KOPT-K1 (cell line): Measurements from ENCODE around the gene TRMO.
"Not testable (repeated sequence)": the region's sequence is repeated elsewhere in the genome, so short reads cannot be mapped to it uniquely, and the experiment has no call there.

Experiments used
- H3K27ac ChIP-seq: fragments of 200-600 bp; sonication (generic); 2 replicates; pipeline ENCODE4 v1.5.1; 2016; ENCODE audit warnings: antibody characterized with exemption, mild to moderate bottlenecking, low read depth, low read length; ENCODE audit not compliant: poor library complexity, severe bottlenecking
- H3K36me3 ChIP-seq: fragments of 200-600 bp; sonication (generic); 2 replicates; pipeline ENCODE4 v1.5.1; 2017; ENCODE audit warnings: antibody characterized with exemption, mild to moderate bottlenecking, low read length, moderate library complexity; ENCODE audit not compliant: insufficient read depth
- H3K9me3 ChIP-seq: fragments of 200-600 bp; sonication (generic); 2 replicates; pipeline ENCODE4 v1.5.1; 2017; ENCODE audit warnings: antibody characterized with exemption, low read length, mild to moderate bottlenecking; ENCODE audit not compliant: insufficient read depth, poor library complexity, severe bottlenecking

The TRMO gene

GRCh38 chr9:97921959-97922724 is at the start of gene TRMO:
Gene TRMO, minus strand, starts transcription at chr9:97922500. Its CDS starts 7 bp downstream, at chr9:97922493.
- peak within 1 kb of the TSS; percentile 83 for H3K27ac ChIP-seq
- no peaks in the 10 kb centered on the region for H3K9me3 ChIP-seq
- H3K36me3 ChIP-seq = no peaks in the 10 kb centered on the region

DNA sequence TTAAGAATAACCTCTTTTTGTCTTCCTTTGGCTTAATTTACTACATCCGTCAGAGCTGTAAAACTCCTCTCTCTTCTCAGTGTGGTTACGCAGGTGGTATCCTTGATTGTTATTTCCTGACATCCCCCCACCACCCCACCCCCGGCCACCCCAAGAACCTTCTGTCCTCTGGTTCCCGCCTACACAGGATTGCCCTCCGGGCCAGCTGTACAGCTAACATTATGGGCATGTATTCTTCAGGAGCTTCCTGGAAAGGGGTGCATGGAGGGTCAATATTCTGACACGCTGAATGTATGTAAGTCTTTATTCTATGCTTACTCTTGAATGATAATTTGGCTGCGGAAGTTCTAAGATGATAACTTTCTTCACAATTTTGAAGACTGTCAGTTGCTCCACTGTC is 47.9 kb upstream of the TRMO start:
- Histone ChIP-seq H3K27ac (peak overlapping the region; percentile 81), H3K9me3 (no peaks in the 10 kb centered on the region), H3K36me3 (no peaks in the 10 kb centered on the region)

DNA sequence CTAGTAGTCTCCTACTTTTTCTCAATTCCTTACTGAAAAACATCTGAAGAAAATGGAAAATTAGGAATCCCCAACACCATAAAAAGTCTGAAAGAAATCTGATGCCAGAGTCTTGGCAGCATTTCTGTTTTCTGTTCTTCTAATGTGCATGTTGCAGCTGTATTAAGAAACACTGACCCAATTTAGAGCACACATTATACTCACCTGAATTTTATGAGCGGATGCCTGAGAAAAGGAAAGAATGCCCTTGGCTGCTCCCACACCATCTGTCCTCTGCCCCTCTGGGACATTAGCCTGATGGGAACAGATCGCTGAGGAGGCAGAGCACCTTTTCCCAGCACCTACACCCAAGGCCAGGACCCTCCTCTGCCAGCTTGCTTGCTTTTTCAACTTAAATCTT is 46.7 kb upstream of the TRMO start:
- Histone ChIP-seq H3K27ac (peak overlapping the region; percentile 81), H3K36me3 (no peaks in the 10 kb centered on the region), H3K9me3 (no peaks in the 10 kb centered on the region)

GRCh38 chr9:97966493-97966892 is 44.2 kb upstream of the TRMO start:
- Histone ChIP-seq H3K27ac (no peak overlapping the region), H3K36me3 (no peaks in the 10 kb centered on the region), H3K9me3 (no peaks in the 10 kb centered on the region)

- no peaks in the 10 kb centered on the region for H3K9me3 ChIP-seq
- no peak overlapping the region for H3K27ac ChIP-seq
- H3K36me3 ChIP-seq = no peaks in the 10 kb centered on the region
These were observed 42.6 kb upstream of the TRMO start for GRCh38 chr9:97964901-97965300.

- Histone ChIP-seq H3K36me3 (no peaks in the 10 kb centered on the region), H3K9me3 (no peaks in the 10 kb centered on the region), H3K27ac (no peak overlapping the region)
These were observed 40.9 kb upstream of the TRMO start for GRCh38 chr9:97963232-97963631.

DNA sequence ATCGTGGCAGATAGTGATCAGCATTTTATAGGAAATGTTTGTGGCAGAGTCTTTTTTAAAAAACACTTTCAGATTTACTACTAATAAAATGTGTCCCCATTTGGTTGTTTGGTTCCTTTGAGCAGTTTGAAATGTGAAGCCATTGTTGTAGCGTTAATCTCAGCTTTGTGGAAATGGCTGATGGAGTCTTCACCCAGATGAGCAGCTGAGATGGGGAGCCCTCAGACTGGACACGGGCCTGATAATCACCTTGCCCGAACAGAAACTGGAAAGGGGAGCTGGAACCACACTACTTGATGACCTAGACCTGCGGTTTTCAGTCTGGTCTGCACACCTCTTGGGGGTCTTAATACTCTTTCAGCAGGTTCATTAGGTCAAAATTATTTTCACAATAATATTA is 40.3 kb upstream of the TRMO start:
- H3K9me3 ChIP-seq = no peaks in the 10 kb centered on the region
- H3K27ac ChIP-seq = no peak overlapping the region
- H3K36me3 ChIP-seq = no peaks in the 10 kb centered on the region

GRCh38 chr9:97962136-97962535 is 39.8 kb upstream of the TRMO start:
- Histone ChIP-seq H3K36me3 (no peaks in the 10 kb centered on the region), H3K9me3 (no peaks in the 10 kb centered on the region), H3K27ac (no peak overlapping the region)

DNA sequence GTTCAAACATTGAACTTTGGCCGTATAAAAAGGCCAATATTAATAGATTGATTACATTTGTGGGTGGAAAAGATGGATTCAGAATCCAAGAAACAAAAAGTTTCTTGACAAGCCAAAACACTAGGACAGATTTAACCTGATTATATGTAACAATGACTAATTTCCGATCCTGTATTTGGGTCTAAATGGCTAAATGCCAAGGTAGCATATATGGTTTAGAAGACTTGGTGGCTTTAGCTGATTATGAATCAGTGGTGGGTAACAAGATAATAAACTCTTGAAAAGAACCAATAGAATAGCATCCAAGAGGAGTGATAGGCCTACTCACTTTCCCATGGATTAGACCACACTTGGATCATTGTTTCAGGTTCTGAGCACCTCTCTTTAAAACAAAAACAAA is 39.1 kb upstream of the TRMO start:
- no peaks in the 10 kb centered on the region for H3K36me3 ChIP-seq
- no peak overlapping the region for H3K27ac ChIP-seq
- H3K9me3 ChIP-seq = no peaks in the 10 kb centered on the region

- not testable (repeated sequence) for H3K9me3 ChIP-seq, H3K27ac ChIP-seq, H3K36me3 ChIP-seq
These were observed 38.5 kb upstream of the TRMO start for GRCh38 chr9:97960678-97961328.

GRCh38 chr9:97959585-97959984 is 37.3 kb upstream of the TRMO start:
- Histone ChIP-seq H3K9me3 (no peaks in the 10 kb centered on the region), H3K27ac (no peak overlapping the region), H3K36me3 (no peaks in the 10 kb centered on the region)

DNA sequence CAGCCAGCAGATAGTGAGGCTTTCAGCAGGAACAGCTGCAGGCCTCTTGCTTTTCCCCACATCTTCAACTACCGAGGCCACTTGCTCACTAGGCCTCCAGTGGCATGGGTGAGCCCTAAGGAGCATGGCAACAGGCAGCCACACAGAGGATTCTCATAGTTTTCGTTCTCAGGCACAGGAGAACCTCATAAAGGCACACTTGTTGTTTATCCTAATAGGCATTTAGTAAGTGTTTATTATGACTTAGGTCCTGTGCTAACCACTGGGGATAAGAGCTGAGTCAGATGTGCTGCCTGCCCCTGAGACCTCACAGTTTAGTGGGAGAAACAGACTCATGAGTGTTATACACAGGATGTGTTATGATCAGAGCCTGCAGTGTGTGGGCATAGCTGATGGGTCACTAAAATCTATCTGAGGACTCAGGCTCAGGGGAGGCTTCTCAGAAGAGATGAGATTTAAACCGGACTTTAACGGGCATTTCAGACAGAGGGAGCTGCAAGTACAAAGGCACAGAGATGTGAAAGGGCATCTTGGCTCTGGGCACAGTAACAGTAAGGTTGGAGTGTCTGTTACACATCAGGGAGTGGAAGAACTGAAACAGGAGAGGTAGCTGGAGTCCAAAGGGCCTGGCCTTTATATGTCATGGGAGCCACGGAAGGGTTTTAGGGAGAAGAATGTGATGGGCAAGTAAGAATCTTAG is 36.7 kb upstream of the TRMO start:
- no peaks in the 10 kb centered on the region for H3K36me3 ChIP-seq
- H3K27ac ChIP-seq = no peak overlapping the region
- no peaks in the 10 kb centered on the region for H3K9me3 ChIP-seq

- H3K36me3 ChIP-seq = no peaks in the 10 kb centered on the region
- H3K27ac ChIP-seq = no peak overlapping the region
- no peaks in the 10 kb centered on the region for H3K9me3 ChIP-seq
These were observed 34.0 kb upstream of the TRMO start for GRCh38 chr9:97956331-97956730.

DNA sequence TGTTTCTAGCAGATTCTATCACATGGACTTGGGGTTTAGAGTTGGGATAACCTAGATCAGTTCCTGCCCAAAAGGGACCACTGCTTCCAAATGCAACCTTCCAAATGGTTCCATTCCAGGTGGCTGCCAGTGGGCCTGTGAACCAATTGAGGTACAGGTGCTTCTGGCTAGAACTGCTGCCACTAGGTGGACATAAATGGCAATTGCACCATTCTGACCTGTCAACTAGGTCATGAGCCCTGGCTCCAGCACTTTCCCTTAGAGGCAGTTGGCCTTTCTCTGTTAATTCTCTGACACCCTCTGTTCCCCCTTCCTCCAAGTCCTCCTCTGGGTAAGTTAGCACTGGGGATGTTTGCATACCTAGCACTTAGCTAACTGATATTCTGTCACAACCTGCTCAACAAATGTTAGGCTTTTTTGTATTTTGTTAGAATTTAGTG is 32.3 kb upstream of the TRMO start:
- no peaks in the 10 kb centered on the region for H3K36me3 ChIP-seq
- no peaks in the 10 kb centered on the region for H3K9me3 ChIP-seq
- no peak overlapping the region for H3K27ac ChIP-seq

- H3K27ac ChIP-seq = peak overlapping the region; percentile 49
- H3K9me3 ChIP-seq, H3K36me3 ChIP-seq: not testable (repeated sequence)
These were observed 28.6 kb upstream of the TRMO start for GRCh38 chr9:97950873-97951272.
